Spleen (tissue), 7 donors: ENCODE results near the gene MOGAT2.

Source experiments
- CTCF ChIP-seq, 11 experiments: fragments of 200-600 bp in 7 of 11; fragments of 450-650 bp in 4 of 11; sonication (generic) in 4 of 11; IDR thresholded peaks in 8 of 11; conservative IDR thresholded peaks in 3 of 11; 1 replicate in 7 of 11; 2 replicates in 4 of 11; pipeline versions ENCODE4 v1.4.0 to v1.8.0; 2016 to 2021; ENCODE audit warnings: antibody characterized with exemption in 11 of 11, inconsistent platforms in 4 of 11, mild to moderate bottlenecking in 1 of 11
- POLR2A ChIP-seq, 3 donors: fragments of 450-650 bp; IDR thresholded peaks; one replicate each; pipeline ENCODE4 v1.5.1; 2017; ENCODE audit warnings: antibody characterized with exemption in 3 of 3, mild to moderate bottlenecking in 1 of 3
- POLR2AphosphoS5 ChIP-seq, 3 donors: sonication (generic); formaldehyde crosslinking; IDR thresholded peaks; one replicate each; pipeline ENCODE4 v1.5.1; 2017; ENCODE audit warnings: antibody characterized with exemption in 3 of 3
- donor health status: DM: no; HTN: no; CAD: no; lungs with moderate emphysema.
- donor health status: DM: no; HTN: no; CAD: no.
- donor health status: DM: no; HTN: no; CAD: no.

GRCh38 chr11:75768112-75768908 is 50.7 kb downstream of the MOGAT2 start, which contains the start of gene DGAT2:
- TF ChIP-seq CTCF (IDR thresholded peaks at IDR 0.05 in 8 of 11, conservative IDR thresholded peaks at IDR 0.05 in 3 of 11) (peak in 3 of 11 experiments; percentile 2 to 23 (median 21)), POLR2A (IDR thresholded peaks at IDR 0.05) (peak in 2 of 3 donors; percentile 5 to 30), POLR2AphosphoS5 (IDR thresholded peaks at IDR 0.05) (peak; percentile 60 to 89 (median 83))
